WERI-Rb-1 (cell line): ENCODE data around the gene TMEM223.

Experiments used
- DNase-seq: peaks from one replicate; pipeline ENCODE4 v3.0.0-alpha.2; 2020
- H3K27ac ChIP-seq: fragments of 250-450 bp; sonication (Bioruptor Pico); 2 replicates; pipeline ENCODE4 v1.5.1; 2020; ENCODE audit warnings: mild to moderate bottlenecking, moderate library complexity
- H3K27me3 ChIP-seq: fragments of 250-450 bp; sonication (Bioruptor Pico); 2 replicates; pipeline ENCODE4 v1.5.1; 2021; ENCODE audit warnings: mild to moderate bottlenecking, low read depth, moderate library complexity; ENCODE audit not compliant: insufficient read depth, severe bottlenecking
- H3K36me3 ChIP-seq: fragments of 250-450 bp; sonication (Bioruptor Pico); 2 replicates; pipeline ENCODE4 v1.5.1; 2020; ENCODE audit warnings: mild to moderate bottlenecking, moderate library complexity
- H3K4me3 ChIP-seq: 2 replicates; pipeline ENCODE4 v1.5.1; 2011; ENCODE audit warnings: low read depth, mild to moderate bottlenecking, control low read depth, low read length
- H3K9me3 ChIP-seq: fragments of 250-450 bp; sonication (Bioruptor Pico); 2 replicates; pipeline ENCODE4 v1.5.1; 2021; ENCODE audit warnings: mild to moderate bottlenecking, moderate library complexity; ENCODE audit not compliant: severe bottlenecking
- TF ChIP-seq, protein P1 (sequence below): IDR thresholded peaks from 2 replicates; pipeline ENCODE4 v1.5.1; 2011; ENCODE audit warnings: low read depth, mild to moderate bottlenecking, control low read depth, inconsistent platforms, low read length

Gene TMEM223

DNA sequence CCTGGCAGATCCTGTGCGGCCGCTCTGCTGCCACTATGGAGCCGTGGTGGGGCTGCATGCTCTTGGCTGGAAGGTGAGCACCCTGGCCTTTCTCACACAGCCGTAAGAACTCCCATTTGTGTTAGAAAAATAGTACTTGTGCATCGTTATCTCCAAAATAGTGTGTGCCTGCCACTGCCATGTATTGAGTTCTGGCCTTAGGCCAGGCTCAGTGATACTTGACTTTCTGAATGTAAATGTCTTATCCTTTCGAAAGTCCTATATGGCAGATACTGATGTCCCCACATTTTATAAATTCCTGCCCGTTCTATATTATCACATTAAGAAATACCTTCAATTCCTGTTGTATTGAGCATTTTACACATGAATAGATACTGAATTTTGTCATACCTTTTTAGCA, 9.1 kb downstream of the TMEM223 start:
- Histone ChIP-seq H3K4me3 (no peak overlapping the region), H3K36me3 (peaks cover 52% of the 10 kb centered on the region), H3K9me3 (no peaks in the 10 kb centered on the region), H3K27me3 (no peaks in the 10 kb centered on the region), H3K27ac (no peak overlapping the region)
- TF ChIP-seq, protein P1, sequence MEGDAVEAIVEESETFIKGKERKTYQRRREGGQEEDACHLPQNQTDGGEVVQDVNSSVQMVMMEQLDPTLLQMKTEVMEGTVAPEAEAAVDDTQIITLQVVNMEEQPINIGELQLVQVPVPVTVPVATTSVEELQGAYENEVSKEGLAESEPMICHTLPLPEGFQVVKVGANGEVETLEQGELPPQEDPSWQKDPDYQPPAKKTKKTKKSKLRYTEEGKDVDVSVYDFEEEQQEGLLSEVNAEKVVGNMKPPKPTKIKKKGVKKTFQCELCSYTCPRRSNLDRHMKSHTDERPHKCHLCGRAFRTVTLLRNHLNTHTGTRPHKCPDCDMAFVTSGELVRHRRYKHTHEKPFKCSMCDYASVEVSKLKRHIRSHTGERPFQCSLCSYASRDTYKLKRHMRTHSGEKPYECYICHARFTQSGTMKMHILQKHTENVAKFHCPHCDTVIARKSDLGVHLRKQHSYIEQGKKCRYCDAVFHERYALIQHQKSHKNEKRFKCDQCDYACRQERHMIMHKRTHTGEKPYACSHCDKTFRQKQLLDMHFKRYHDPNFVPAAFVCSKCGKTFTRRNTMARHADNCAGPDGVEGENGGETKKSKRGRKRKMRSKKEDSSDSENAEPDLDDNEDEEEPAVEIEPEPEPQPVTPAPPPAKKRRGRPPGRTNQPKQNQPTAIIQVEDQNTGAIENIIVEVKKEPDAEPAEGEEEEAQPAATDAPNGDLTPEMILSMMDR, result no peak
- DNase-seq, result no peak

DNA sequence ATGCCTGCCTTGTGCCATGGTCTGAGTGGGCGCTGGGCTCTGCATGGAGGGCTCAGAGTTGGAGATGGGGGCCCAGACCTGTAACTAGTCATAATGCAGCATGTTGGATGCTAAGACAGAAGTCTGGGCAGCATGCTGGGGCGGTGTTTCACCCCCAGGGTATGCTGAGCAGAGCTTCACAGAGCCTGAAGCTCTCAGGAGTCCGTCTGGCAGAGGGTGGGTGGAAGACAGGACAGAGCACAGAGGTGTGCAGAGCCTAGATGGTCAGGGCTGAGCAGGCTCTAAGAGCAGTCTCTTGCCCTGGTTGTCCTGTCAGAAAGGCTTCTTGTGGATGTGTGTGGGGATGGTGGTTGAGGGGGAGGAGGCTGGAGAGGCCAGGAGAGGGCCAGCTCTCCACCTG, 13.4 kb downstream of the TMEM223 start:
- no peak for DNase-seq
- no peaks in the 10 kb centered on the region for H3K9me3 ChIP-seq
- no peaks in the 10 kb centered on the region for H3K27me3 ChIP-seq
- TF ChIP-seq, protein P1, result no peak
- H3K27ac ChIP-seq, result no peak overlapping the region
- no peak overlapping the region for H3K4me3 ChIP-seq
- H3K36me3 ChIP-seq, result peaks cover 57% of the 10 kb centered on the region

DNA sequence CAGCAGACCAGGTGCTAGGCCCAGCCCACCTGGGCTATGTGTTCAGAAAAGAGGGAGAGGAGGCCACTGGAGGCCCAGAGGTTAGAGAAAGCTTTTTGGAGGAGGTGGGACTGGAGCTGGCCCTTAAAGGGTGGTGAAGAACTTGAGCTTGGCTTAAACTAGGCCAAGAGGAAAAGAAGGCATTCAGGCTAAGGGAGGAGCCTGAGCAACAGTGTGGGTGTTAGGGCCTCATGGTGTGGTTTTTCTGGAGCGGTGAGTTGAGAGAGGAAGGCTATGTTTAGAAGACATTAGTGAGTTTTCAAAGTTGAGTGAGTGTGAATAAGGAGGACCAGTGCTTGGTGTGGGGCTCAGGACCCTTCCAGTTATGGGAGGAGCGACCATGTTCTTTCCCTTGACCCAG, 14.4 kb downstream of the TMEM223 start:
- peaks cover 54% of the 10 kb centered on the region for H3K36me3 ChIP-seq
- H3K27me3 ChIP-seq, result no peaks in the 10 kb centered on the region
- H3K27ac ChIP-seq, result no peak overlapping the region
- no peak for DNase-seq
- TF ChIP-seq, protein P1, result no peak
- H3K9me3 ChIP-seq, result no peaks in the 10 kb centered on the region
- no peak overlapping the region for H3K4me3 ChIP-seq

DNA sequence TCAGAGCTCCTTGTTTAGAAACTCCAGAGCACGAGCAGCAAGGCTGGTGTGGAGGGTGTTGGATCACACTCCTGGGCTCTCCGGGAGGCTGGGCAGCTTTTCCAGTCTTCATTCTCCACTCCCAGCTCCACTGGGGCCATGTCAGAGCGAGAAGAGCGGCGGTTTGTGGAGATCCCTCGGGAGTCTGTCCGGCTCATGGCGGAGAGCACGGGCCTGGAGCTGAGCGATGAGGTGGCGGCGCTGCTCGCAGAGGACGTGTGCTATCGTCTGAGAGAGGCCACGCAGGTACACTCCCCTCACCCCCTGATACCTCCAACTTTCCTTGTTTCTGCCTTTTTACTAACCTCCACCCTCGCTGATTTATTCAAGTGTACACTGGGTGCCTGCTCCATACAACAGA, 16.2 kb downstream of the TMEM223 start:
- Histone ChIP-seq H3K36me3 (peaks cover 51% of the 10 kb centered on the region), H3K9me3 (no peaks in the 10 kb centered on the region), H3K27me3 (no peaks in the 10 kb centered on the region), H3K4me3 (no peak overlapping the region), H3K27ac (no peak overlapping the region)
- TF ChIP-seq, protein P1, result no peak
- DNase-seq, result no peak

DNA sequence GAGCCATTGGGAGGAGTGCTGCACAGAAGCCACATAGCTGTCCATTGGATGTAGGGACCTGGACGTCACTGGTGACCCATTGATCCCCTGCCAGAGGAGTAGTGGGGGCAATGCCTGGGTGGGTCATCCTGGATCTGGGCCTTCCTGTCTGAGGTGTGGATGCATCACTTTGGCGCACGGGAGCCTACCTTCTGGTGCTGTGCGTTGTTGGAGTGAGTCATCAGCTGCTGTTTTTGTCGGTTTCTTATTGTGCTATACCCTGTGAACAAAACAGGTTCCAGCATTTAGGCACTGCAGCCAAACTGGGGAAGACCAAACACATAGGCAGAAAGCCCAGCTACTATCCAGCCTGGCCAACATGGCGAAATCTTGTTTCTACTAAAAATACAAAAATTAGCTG, 17.4 kb downstream of the TMEM223 start:
- H3K4me3 ChIP-seq, result no peak overlapping the region
- H3K9me3 ChIP-seq, result no peaks in the 10 kb centered on the region
- no peak for DNase-seq
- H3K36me3 ChIP-seq, result peaks cover 45% of the 10 kb centered on the region
- H3K27me3 ChIP-seq, result no peaks in the 10 kb centered on the region
- TF ChIP-seq, protein P1, result no peak
- H3K27ac ChIP-seq, result no peak overlapping the region

DNA sequence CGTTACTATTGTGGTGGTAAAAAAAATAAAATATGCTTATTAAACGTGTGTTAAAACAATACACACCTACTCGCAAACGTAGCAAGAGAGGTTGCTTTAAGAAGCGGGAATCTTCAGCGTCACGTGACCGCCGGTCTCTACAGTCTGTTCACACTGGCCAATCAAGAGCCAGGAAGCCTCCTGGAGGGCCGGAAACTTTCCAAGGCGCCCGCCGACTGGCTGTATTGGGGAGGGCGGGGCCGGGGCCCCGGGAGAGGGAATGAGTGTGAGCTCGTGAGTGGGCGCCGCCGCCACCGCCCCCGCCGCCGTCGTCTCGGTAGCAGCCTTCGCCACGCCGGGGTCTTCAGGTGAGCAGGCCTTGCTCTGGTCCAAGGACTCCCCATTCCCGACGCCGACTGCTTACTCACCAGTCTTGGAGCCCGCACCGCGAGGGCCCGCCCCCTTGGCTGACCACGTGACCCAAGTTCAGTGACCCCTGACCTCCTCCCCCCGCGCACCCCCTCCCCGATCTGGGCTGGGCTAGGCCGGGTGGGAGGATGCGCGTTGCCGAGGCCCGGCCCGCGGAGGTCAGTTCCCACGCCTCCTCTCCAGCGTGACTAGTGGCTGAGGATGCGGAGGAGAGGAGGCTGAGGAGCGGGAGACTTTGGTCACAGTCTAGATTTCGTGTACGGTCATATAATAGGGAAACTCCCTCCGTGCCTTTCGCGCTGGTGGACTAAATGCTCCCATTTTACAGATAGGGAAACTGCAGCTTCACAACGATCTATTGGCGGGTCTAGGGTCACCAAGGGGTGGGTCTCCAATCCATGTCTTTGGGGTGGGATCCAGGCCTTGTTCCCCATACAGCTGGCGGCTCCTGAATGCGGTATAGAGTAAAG, 20.4 kb downstream of the TMEM223 start, which contains the start of gene TAF6L:
TSS of gene TAF6L (plus strand) at position 253 of the 878 bp plus-strand sequence. CDS start 4,388 bp downstream, outside the sequence.
- peak; percentile 97 for DNase-seq
- Histone ChIP-seq H3K9me3 (no peaks in the 10 kb centered on the region), H3K27me3 (no peaks in the 10 kb centered on the region), H3K27ac (peak within 1 kb of the TSS; percentile 92), H3K36me3 (peaks cover 34% of the 10 kb centered on the region), H3K4me3 (peak within 1 kb of the TSS; percentile 70)
- TF ChIP-seq, protein P1, result no peak
